PC-9 (cell line): ENCODE data around the gene ELAPOR1.

Source experiments
- CTCF ChIP-seq: fragments of 200-600 bp; sonication (generic); conservative IDR thresholded peaks from 2 replicates; pipeline ENCODE4 v1.6.1; 2017; ENCODE audit warnings: mixed run types, antibody characterized with exemption, mild to moderate bottlenecking, moderate library complexity
- EZH2 ChIP-seq: fragments of 200-600 bp; sonication (generic); IDR thresholded peaks from 2 replicates; pipeline ENCODE4 v1.8.0; 2017; ENCODE audit warnings: antibody characterized with exemption, low read depth

GRCh38 chr1:109159326-109159725 is 45.4 kb downstream of the ELAPOR1 start:
- TF ChIP-seq EZH2, result no peak
- no peak for TF ChIP-seq CTCF
